ENCODE data around the gene CIBAR2.

The CIBAR2 gene

GRCh38 chr16:85144026-85144915, 32.0 kb upstream of the CIBAR2 start:
- no peak for DNase-seq

GRCh38 chr16:85142771-85143211, 30.5 kb upstream of the CIBAR2 start:
- DNase-seq = no peak

GRCh38 chr16:85142129-85142513, 29.8 kb upstream of the CIBAR2 start:
- DNase-seq = no peak

GRCh38 chr16:85141491-85142128, 29.3 kb upstream of the CIBAR2 start:
- no peak for DNase-seq

GRCh38 chr16:85140455-85141012, 28.3 kb upstream of the CIBAR2 start:
- no peak for DNase-seq

- no peak for DNase-seq
Measured at GRCh38 chr16:85139881-85140339, 27.6 kb upstream of the CIBAR2 start.

GRCh38 chr16:85138825-85139627, 26.8 kb upstream of the CIBAR2 start:
- no peak for DNase-seq

- DNase-seq = no peak
Measured at GRCh38 chr16:85138073-85138824, 26.0 kb upstream of the CIBAR2 start.

GRCh38 chr16:85137323-85138072, 25.2 kb upstream of the CIBAR2 start:
- no peak for DNase-seq

GRCh38 chr16:85136702-85137322, 24.5 kb upstream of the CIBAR2 start:
- DNase-seq = no peak

- DNase-seq = no peak
Measured at GRCh38 chr16:85136213-85136701, 24.0 kb upstream of the CIBAR2 start.

- no peak for DNase-seq
Measured at GRCh38 chr16:85134789-85135142, 22.5 kb upstream of the CIBAR2 start.

- no peak for DNase-seq
Measured at GRCh38 chr16:85134076-85134788, 22.0 kb upstream of the CIBAR2 start.

GRCh38 chr16:85133290-85133599, 21.0 kb upstream of the CIBAR2 start:
- DNase-seq = no peak

- no peak for DNase-seq
Measured at GRCh38 chr16:85132456-85133289, 20.4 kb upstream of the CIBAR2 start.

- DNase-seq = no peak
Measured at GRCh38 chr16:85130705-85131028, 18.4 kb upstream of the CIBAR2 start.

GRCh38 chr16:85129876-85130704, 17.8 kb upstream of the CIBAR2 start:
- no peak for DNase-seq

- DNase-seq = no peak
Measured at GRCh38 chr16:85128079-85128837, 16.0 kb upstream of the CIBAR2 start.
